ENCODE measurements around the gene ENAH. TPM values are rescaled to one million over a fixed set of nuclear protein-coding genes. Genes with fewer than 3 reads are reported as not detected.
"Not testable (repeated sequence)": the region's sequence is repeated elsewhere in the genome, so short reads cannot be mapped to it uniquely, and the experiment has no call there.

The ENAH gene
- total RNA-seq, 4 donors from 2014 or later = 22.9 to 109 (median 78.3) TPM

DNA sequence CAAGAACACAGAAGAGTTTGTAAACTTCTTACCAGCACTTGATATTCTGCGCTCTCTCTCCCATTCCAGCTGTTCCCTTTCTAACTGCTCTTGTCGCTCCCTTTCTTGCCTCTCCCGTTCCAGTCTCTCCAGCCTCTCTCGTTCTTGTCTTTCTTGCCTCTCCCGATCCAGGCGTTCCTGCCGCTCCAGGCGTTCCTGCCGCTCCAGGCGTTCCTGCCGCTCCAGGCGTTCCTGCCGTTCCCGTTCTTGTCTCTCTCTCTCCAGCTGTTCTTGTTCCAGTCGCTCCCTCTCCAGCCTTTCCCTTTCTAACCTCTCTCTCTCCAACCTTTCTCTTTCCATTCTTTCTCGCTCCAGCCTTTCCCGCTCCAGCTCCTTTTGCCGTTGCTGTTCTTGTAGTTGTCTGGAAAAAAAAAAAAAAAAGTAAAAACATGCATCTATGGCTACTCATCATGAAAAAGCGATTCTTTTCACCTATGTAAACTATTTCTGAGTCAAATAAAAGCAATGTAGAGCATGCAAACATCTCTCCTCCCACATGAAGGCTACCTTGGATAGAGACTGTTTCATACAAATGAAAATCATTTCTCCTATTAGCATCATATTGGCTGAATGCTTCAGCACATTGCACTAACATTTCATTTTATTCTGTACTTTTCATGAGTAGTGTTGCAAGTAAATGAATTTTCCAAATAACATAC is 133.6 kb downstream of the ENAH start:
- no peaks in the 10 kb centered on the region for H3K27me3 ChIP-seq
- no peak overlapping the region for H3K4me3 ChIP-seq
- H3K9me3 ChIP-seq = no peaks in the 10 kb centered on the region
- DNase-seq = no peak
- H3K4me1 ChIP-seq = no peaks in the 10 kb centered on the region
- TF ChIP-seq, protein P1, sequence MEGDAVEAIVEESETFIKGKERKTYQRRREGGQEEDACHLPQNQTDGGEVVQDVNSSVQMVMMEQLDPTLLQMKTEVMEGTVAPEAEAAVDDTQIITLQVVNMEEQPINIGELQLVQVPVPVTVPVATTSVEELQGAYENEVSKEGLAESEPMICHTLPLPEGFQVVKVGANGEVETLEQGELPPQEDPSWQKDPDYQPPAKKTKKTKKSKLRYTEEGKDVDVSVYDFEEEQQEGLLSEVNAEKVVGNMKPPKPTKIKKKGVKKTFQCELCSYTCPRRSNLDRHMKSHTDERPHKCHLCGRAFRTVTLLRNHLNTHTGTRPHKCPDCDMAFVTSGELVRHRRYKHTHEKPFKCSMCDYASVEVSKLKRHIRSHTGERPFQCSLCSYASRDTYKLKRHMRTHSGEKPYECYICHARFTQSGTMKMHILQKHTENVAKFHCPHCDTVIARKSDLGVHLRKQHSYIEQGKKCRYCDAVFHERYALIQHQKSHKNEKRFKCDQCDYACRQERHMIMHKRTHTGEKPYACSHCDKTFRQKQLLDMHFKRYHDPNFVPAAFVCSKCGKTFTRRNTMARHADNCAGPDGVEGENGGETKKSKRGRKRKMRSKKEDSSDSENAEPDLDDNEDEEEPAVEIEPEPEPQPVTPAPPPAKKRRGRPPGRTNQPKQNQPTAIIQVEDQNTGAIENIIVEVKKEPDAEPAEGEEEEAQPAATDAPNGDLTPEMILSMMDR (IDR thresholded peaks at IDR 0.05) = no peak
- no peak for TF ChIP-seq POLR2A (IDR thresholded peaks at IDR 0.05)
- H3K27ac ChIP-seq = no peak overlapping the region
- H3K36me3 ChIP-seq = no peaks in the 10 kb centered on the region
- intact Hi-C loops (cut with DNase I; ENCODE audit: low total_unique reads) = no loop called here

- intact Hi-C loops (cut with DNase I; ENCODE audit: low total_unique reads) = no loop called here
- H3K4me1 ChIP-seq = no peaks in the 10 kb centered on the region
- no peaks in the 10 kb centered on the region for H3K36me3 ChIP-seq
- H3K4me3 ChIP-seq = no peak overlapping the region
- no peak overlapping the region for H3K27ac ChIP-seq
- no peak for TF ChIP-seq POLR2A (IDR thresholded peaks at IDR 0.05)
- TF ChIP-seq, protein P1 (IDR thresholded peaks at IDR 0.05) = no peak
- H3K27me3 ChIP-seq = no peaks in the 10 kb centered on the region
- DNase-seq = no peak
- H3K9me3 ChIP-seq = no peaks in the 10 kb centered on the region
Measured at GRCh38 chr1:225517697-225518096, 135.2 kb downstream of the ENAH start.

- Histone ChIP-seq H3K9me3 (no peaks in the 10 kb centered on the region), H3K36me3 (no peaks in the 10 kb centered on the region), H3K4me1 (no peaks in the 10 kb centered on the region), H3K27ac (no peak overlapping the region), H3K4me3 (no peak overlapping the region), H3K27me3 (no peaks in the 10 kb centered on the region)
- intact Hi-C loops (cut with DNase I; ENCODE audit: low total_unique reads) = no loop called here
- no peak for DNase-seq
- TF ChIP-seq, protein P1 (IDR thresholded peaks at IDR 0.05) = no peak
- TF ChIP-seq POLR2A (IDR thresholded peaks at IDR 0.05) = no peak
Measured at GRCh38 chr1:225517221-225517620, 135.7 kb downstream of the ENAH start.

DNA sequence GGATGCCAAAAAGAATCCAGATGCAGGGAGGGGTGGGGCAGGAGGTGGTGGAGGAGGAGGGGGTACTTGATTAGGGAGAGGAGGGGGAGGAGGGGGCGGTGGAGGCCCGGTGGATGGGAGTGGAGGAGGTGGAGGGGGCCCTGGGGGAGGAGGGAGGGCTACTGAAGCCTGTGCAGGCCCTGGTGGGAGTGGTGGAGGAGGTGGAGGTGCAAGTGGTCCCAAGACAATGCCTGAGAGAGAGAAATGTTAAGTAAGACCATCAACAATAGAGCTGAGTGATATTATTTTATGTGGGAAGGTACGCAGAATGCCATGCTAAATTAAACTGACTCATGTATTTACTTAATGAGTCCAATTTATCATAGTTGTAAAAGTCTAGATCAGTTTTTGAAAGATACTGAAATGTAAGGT is 138.2 kb downstream of the ENAH start:
- Histone ChIP-seq H3K27me3 (no peaks in the 10 kb centered on the region), H3K4me1 (no peaks in the 10 kb centered on the region), H3K36me3 (no peaks in the 10 kb centered on the region), H3K4me3 (no peak overlapping the region), H3K9me3 (no peaks in the 10 kb centered on the region), H3K27ac (peak overlapping the region in 1 of 2 donors; percentile 21)
- intact Hi-C loops (cut with DNase I; ENCODE audit: low total_unique reads) = no loop called here
- no peak for DNase-seq
- TF ChIP-seq, protein P1 (IDR thresholded peaks at IDR 0.05) = no peak
- TF ChIP-seq POLR2A (IDR thresholded peaks at IDR 0.05) = no peak

DNA sequence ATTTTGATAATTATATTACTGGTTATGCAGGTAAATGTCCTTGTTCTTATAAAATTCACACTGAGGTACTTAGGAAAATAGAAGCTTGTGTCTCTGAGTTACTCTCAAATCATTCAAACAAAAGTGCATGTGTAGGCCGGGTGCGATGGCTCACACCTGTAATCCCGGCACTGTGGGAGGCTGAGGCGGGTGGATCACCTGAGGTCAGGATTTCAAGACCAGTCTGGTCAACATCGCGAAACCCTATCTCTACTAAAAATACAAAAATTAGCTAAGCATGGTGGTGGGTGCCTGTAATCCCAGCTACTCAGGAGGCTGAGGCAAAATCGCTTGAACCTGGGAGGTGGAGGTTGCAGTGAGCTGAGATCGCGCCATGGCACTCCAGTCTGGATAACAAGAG is 139.3 kb downstream of the ENAH start:
- H3K4me3 ChIP-seq; H3K9me3 ChIP-seq; H3K27ac ChIP-seq; H3K4me1 ChIP-seq; H3K27me3 ChIP-seq; intact Hi-C loops (cut with DNase I; ENCODE audit: low total_unique reads); DNase-seq; H3K36me3 ChIP-seq: not testable (repeated sequence)

Measured in uterus (tissue), 4 donors.